ENCODE results near the gene RBFOX2. TPM values are rescaled to one million over a fixed set of nuclear protein-coding genes. Genes with fewer than 3 reads are reported as not detected.

Gene RBFOX2
- total RNA-seq, 1 donor from 2014 or later: 210 TPM

DNA sequence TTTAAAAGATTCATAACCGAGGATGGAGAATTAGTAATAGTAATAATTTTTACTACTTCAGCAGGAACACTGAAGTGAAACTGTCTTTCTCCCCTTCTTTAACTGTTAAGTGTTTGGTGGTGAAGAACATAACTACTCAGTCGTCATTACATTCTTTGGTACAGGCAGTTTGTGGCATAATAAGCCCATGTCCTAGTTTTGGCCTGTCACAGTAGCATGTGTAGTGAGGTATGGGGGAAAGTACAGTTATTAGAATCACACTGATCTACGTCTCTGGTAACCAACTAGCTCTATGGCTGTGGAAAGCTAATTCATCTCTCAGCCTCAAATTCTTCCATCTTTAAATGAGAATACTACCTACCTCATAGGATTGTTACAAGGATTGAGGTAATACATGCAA, 71.8 kb downstream of the RBFOX2 start:
- H3K36me3 Mint-ChIP-seq: no peaks in the 10 kb centered on the region
- H3K27me3 Mint-ChIP-seq (ENCODE audit: low read depth): no peaks in the 10 kb centered on the region
- DNase-seq (ENCODE audit: low spot score in 2 of 2, unreplicated experiment in 2 of 2): no peak
- peaks cover 30% of the 10 kb centered on the region for H3K4me1 Mint-ChIP-seq
- no peak for TF ChIP-seq CTCF (IDR thresholded peaks at IDR 0.05; ENCODE audit: unreplicated experiment)
- H3K4me3 Mint-ChIP-seq: no peak overlapping the region
- H3K9me3 Mint-ChIP-seq: no peaks in the 10 kb centered on the region
- no peak overlapping the region for H3K27ac Mint-ChIP-seq

- Mint-ChIP-seq H3K4me3 (no peak overlapping the region), H3K9me3 (no peaks in the 10 kb centered on the region), H3K4me1 (peaks cover 18% of the 10 kb centered on the region), H3K36me3 (no peaks in the 10 kb centered on the region), H3K27ac (no peak overlapping the region), H3K27me3 (ENCODE audit: low read depth) (no peaks in the 10 kb centered on the region)
- no peak for TF ChIP-seq CTCF (IDR thresholded peaks at IDR 0.05; ENCODE audit: unreplicated experiment)
- no peak for DNase-seq (ENCODE audit: low spot score in 2 of 2, unreplicated experiment in 2 of 2)
Observed at GRCh38 chr22:35955546-35955945, 73.1 kb downstream of the RBFOX2 start.

GRCh38 chr22:35952576-35952975, 76.0 kb downstream of the RBFOX2 start:
- no peak overlapping the region for H3K27ac Mint-ChIP-seq
- no peaks in the 10 kb centered on the region for H3K9me3 Mint-ChIP-seq
- H3K4me3 Mint-ChIP-seq: no peak overlapping the region
- no peak for DNase-seq (ENCODE audit: low spot score in 2 of 2, unreplicated experiment in 2 of 2)
- H3K36me3 Mint-ChIP-seq: peaks cover 3% of the 10 kb centered on the region
- no peaks in the 10 kb centered on the region for H3K4me1 Mint-ChIP-seq
- TF ChIP-seq CTCF (IDR thresholded peaks at IDR 0.05; ENCODE audit: unreplicated experiment): no peak
- H3K27me3 Mint-ChIP-seq (ENCODE audit: low read depth): no peaks in the 10 kb centered on the region

DNA sequence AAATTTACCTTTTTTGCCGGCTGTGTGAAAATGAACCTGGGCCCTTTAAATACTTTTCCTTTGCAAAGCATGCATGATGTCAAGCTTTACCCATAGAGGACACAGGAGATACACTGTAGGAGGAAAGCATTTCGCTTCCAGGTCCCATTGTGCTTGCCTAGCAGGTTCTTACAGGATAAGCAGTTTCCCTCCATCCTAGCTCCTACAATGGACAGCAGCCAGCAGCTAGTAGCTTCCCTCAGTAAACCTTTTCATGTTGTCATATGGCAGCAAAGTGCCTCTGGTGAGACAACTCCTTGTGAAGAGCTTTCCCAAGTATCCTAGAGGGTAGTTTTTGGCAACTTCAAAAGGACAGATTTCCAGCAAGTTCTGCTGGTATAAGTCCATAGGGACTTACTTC, 78.4 kb downstream of the RBFOX2 start:
- Mint-ChIP-seq H3K4me1 (no peaks in the 10 kb centered on the region), H3K9me3 (no peaks in the 10 kb centered on the region), H3K4me3 (no peak overlapping the region), H3K27me3 (ENCODE audit: low read depth) (no peaks in the 10 kb centered on the region), H3K27ac (no peak overlapping the region), H3K36me3 (peaks cover 3% of the 10 kb centered on the region)
- DNase-seq (ENCODE audit: low spot score in 2 of 2, unreplicated experiment in 2 of 2): no peak
- no peak for TF ChIP-seq CTCF (IDR thresholded peaks at IDR 0.05; ENCODE audit: unreplicated experiment)

- no peak for TF ChIP-seq CTCF (IDR thresholded peaks at IDR 0.05; ENCODE audit: unreplicated experiment)
- Mint-ChIP-seq H3K27ac (no peak overlapping the region), H3K27me3 (ENCODE audit: low read depth) (no peaks in the 10 kb centered on the region), H3K4me1 (no peaks in the 10 kb centered on the region), H3K4me3 (no peak overlapping the region), H3K36me3 (peaks cover 3% of the 10 kb centered on the region), H3K9me3 (no peaks in the 10 kb centered on the region)
- DNase-seq (ENCODE audit: low spot score in 2 of 2, unreplicated experiment in 2 of 2): no peak
Observed at GRCh38 chr22:35949243-35949642, 79.4 kb downstream of the RBFOX2 start.

DNA sequence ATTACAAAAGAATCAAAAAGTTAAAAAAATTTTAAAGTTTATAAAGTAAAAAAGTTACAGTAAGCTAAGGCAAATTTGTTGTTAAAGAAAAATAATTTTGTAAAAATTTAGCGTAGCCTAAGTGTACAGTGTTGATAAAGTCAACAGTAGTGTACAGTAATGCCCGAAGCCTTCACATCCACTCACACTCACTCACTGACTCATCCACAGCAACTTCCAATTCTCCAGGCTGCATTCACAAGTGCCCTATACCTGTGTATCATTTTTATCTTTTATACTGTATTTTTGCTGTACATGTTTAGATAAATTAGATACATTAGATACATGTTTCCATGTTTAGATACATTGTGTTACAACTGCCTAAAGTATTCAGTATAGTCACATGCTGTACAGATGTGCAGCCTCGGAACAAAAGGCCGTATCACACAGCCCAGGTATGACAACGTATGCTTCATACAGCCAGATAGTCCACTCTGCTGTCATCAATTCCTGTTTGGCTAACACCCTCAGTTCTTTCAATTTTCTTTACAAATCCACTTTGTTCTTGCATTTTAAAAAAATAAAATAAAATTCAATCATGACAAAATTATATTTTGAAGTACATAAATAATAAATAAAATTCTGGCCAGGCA, 80.7 kb downstream of the RBFOX2 start:
- no peak overlapping the region for H3K27ac Mint-ChIP-seq
- H3K36me3 Mint-ChIP-seq: peaks cover 3% of the 10 kb centered on the region
- no peak for TF ChIP-seq CTCF (IDR thresholded peaks at IDR 0.05; ENCODE audit: unreplicated experiment)
- H3K9me3 Mint-ChIP-seq: no peaks in the 10 kb centered on the region
- H3K4me3 Mint-ChIP-seq: no peak overlapping the region
- no peaks in the 10 kb centered on the region for H3K27me3 Mint-ChIP-seq (ENCODE audit: low read depth)
- H3K4me1 Mint-ChIP-seq: no peaks in the 10 kb centered on the region
- no peak for DNase-seq (ENCODE audit: low spot score in 2 of 2, unreplicated experiment in 2 of 2)
